HG03520 (cell line): ENCODE measurements around the gene SMOC1.

Source experiments
- ATAC-seq: cut with Tn5 transposase; IDR thresholded peaks from one replicate; pipeline ENCODE4 v1.9.1; 2021; ENCODE audit warnings: mild to moderate bottlenecking, moderate library complexity; ENCODE audit not compliant: unreplicated experiment

The SMOC1 gene

GRCh38 chr14:70077005-70077404 lies 197.8 kb downstream of the SMOC1 start:
- no peak for ATAC-seq

GRCh38 chr14:70077720-70078119 lies 198.5 kb downstream of the SMOC1 start:
- ATAC-seq = no peak

- ATAC-seq = no peak
Observed at GRCh38 chr14:70078329-70078728, 199.1 kb downstream of the SMOC1 start.

GRCh38 chr14:70080076-70080475 lies 200.9 kb downstream of the SMOC1 start:
- no peak for ATAC-seq
